GM12874 (cell line): ENCODE measurements around the gene GRHPR.

Experiments used
- CTCF ChIP-seq: IDR thresholded peaks from 2 replicates; pipeline ENCODE4 v1.5.1; 2011; ENCODE audit warnings: low read depth, mild to moderate bottlenecking, control low read depth, low read length, moderate library complexity; ENCODE audit not compliant: insufficient read depth

Gene GRHPR

GRCh38 chr9:37471942-37472684 is 49.6 kb downstream of the GRHPR start:
- no peak for TF ChIP-seq CTCF

- TF ChIP-seq CTCF: no peak
Observed at GRCh38 chr9:37474438-37474837, 51.9 kb downstream of the GRHPR start.

- no peak for TF ChIP-seq CTCF
Observed at GRCh38 chr9:37476930-37477329, 54.4 kb downstream of the GRHPR start.

GRCh38 chr9:37480759-37481158 is 58.3 kb downstream of the GRHPR start:
- TF ChIP-seq CTCF: no peak

- TF ChIP-seq CTCF: no peak
Observed at GRCh38 chr9:37485389-37486255, 63.1 kb downstream of the GRHPR start, which contains the start of gene POLR1E. POLR1E (plus strand) TSS chr9:37485948; CDS start chr9:37486048, 100 bp downstream.

GRCh38 chr9:37486256-37486615 is 63.7 kb downstream of the GRHPR start:
- TF ChIP-seq CTCF: no peak
